GM13976 (cell line): ENCODE data around the gene TRAPPC12.

Experiments used
- DNase-seq: peaks from one replicate; pipeline ENCODE4 v3.0.0; 2012; ENCODE audit warnings: low spot score
- CTCF ChIP-seq: IDR thresholded peaks from 2 replicates; pipeline ENCODE4 v1.5.1; 2012; ENCODE audit warnings: borderline replicate concordance, mild to moderate bottlenecking; ENCODE audit not compliant: insufficient read depth; ENCODE audit errors: extremely low read depth, missing control alignments, control extremely low read depth
- in situ Hi-C: fragments of 300-500 bp; cut with MboI; formaldehyde crosslinking; loops from one replicate; pipeline ENCODE4 v1.12.0; 2022; ENCODE audit warnings: low sequenced_read_pairs, mixed read lengths, inconsistent platforms; ENCODE audit not compliant: unreplicated experiment

The TRAPPC12 gene

GRCh38 chr2:3487432-3487831 lies 107.9 kb downstream of the TRAPPC12 start:
- in situ Hi-C loops = no loop called here
- no peak for TF ChIP-seq CTCF
- DNase-seq = no peak

GRCh38 chr2:3488061-3488531 lies 108.6 kb downstream of the TRAPPC12 start:
- no peak for DNase-seq
- in situ Hi-C loops = no loop called here
- TF ChIP-seq CTCF = no peak

DNA sequence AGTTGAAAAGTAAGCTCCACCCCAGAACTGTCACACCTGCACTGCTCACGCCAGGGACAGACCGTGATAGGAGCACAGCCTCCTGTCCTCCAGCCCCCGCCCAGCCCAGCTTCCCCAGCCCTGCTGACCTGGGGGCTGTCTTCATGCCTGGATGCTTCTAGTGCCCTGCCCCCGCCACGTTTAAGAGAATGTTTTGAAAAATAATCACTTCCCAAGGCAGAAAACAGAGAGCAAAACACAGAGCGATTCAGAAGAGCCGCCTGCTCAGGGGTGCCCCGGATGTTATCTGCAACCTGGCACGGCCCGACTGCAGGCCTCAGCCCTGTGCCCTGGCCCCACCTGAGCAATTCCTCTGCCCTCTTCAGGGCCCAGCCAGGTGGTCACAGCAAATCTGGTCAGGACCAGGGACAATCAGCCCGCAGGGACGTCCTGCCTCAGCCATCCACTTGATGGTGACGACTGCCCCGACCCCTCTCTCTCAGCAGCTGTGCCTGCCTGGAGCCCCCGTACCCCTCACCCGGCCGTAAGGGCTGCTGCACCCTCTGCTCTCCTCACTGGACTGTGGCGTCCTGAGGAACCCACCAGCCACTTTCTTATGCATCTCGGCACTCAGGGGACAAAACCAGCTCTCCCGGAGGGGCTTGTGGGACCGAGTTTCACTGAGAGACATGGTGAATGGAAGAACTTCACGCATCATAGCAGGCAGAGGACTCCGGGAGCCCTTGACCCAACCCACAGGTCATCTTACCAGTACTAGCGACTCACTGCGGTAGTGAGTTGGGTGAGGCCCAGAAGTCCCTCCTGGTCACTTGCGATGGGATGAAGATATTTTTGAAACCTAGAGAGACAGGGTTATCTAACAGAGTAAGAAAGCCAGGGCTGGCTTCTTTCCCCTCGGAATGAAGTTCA lies 109.6 kb downstream of the TRAPPC12 start:
- no peak for TF ChIP-seq CTCF
- DNase-seq = peak; percentile 29
- in situ Hi-C loops = no loop called here

- peak; percentile 19 for DNase-seq
- in situ Hi-C loops = no loop called here
- TF ChIP-seq CTCF = no peak
Observed at GRCh38 chr2:3489764-3490115, 110.2 kb downstream of the TRAPPC12 start.

- no peak for TF ChIP-seq CTCF
- peak; percentile 32 for DNase-seq
- in situ Hi-C loops = no loop called here
Observed at GRCh38 chr2:3490191-3491170, 111.0 kb downstream of the TRAPPC12 start.

GRCh38 chr2:3491306-3491705 lies 111.8 kb downstream of the TRAPPC12 start:
- peak; percentile 35 for DNase-seq
- in situ Hi-C loops = no loop called here
- TF ChIP-seq CTCF = no peak
